ENCODE measurements around the gene CPPED1.

Gene CPPED1

DNA sequence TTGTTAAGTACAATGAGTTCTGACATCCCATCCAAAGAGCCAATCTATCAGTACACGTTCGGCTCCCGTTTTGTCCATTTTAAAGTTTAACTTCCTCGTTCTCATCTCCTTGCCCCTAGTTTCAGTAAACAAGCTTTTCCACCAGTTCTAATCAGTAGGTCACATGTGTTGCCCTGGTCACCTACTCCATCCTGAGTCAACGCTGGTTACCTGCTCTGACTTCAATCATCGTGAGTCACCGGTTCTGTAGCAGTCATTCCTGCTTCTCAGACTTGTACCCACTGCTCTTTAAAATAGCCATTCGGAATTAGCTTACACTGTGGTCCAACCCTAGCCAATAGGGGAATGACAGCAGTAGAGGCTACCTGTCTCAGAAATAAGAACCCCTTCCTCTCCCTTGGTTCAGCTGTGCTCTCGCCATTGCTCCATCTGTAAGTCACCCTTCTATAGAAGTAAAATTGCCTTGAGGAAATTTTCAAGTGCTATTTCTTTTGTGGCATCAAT is 191.0 kb downstream of the CPPED1 start:
- peak; percentile 14 for DNase-seq (ENCODE audit: low spot score)
- H3K27ac ChIP-seq: no peak overlapping the region
- TF ChIP-seq, protein P1, sequence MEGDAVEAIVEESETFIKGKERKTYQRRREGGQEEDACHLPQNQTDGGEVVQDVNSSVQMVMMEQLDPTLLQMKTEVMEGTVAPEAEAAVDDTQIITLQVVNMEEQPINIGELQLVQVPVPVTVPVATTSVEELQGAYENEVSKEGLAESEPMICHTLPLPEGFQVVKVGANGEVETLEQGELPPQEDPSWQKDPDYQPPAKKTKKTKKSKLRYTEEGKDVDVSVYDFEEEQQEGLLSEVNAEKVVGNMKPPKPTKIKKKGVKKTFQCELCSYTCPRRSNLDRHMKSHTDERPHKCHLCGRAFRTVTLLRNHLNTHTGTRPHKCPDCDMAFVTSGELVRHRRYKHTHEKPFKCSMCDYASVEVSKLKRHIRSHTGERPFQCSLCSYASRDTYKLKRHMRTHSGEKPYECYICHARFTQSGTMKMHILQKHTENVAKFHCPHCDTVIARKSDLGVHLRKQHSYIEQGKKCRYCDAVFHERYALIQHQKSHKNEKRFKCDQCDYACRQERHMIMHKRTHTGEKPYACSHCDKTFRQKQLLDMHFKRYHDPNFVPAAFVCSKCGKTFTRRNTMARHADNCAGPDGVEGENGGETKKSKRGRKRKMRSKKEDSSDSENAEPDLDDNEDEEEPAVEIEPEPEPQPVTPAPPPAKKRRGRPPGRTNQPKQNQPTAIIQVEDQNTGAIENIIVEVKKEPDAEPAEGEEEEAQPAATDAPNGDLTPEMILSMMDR (IDR thresholded peaks at IDR 0.05): no peak
- no peak overlapping the region for H3K4me3 ChIP-seq

DNA sequence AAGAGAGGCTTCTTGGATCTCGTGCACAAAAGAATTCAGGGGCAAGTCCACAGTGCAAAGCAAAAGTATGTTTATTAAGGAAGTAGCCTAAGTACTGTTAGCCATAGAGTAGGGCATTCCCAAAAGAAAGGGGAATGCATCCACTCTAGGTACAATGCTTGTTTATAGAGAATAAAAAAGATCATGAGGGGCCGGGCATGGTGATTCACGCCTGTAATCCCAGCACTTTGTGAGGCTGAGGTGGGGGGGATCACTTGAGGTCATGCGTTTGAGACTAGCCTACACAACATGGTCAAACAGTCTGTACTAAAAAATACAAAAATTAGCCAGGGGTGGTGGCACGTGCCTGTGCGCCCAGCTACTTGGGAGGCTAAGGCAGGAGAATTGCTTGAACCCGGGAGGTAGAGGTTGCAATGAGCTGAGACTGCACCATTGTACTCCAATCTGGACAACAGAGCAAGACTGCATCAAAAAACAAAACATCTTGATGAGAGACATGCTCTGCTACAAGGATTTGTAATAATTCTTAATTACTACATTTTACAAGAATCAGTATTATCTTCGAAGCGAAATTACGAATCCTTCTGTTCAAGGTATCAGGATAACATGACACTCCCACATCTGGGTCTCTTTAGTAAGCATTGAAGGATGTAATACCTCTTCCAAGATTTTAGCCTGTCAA is 191.6 kb downstream of the CPPED1 start:
- Histone ChIP-seq H3K4me3 (no peak overlapping the region), H3K27ac (no peak overlapping the region)
- no peak for DNase-seq (ENCODE audit: low spot score)
- TF ChIP-seq, protein P1 (IDR thresholded peaks at IDR 0.05): no peak

DNA sequence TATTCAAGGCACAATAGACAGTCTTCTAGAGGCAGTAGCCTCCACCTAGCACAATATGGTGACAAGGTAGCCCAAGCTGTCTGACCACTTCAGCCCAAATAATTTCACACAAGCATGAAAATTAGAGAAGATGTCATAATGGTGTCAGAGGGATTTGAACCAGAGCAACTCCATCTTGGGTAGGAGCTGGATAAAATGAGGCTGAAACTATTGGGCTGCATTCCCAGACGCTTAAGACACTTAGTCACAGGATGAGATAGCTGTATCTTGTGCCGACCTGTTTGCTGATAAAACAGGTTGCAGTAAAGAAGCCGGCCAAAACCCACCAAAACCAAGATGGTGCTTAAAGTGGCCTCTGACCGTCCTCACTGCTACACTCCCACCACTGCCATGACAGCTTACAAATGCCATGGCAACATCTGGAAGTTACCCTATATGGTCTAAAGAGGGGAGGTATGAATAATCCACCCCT is 192.6 kb downstream of the CPPED1 start:
- DNase-seq (ENCODE audit: low spot score): peak; percentile 19
- TF ChIP-seq, protein P1 (IDR thresholded peaks at IDR 0.05): no peak
- H3K4me3 ChIP-seq: no peak overlapping the region
- H3K27ac ChIP-seq: no peak overlapping the region

DNA sequence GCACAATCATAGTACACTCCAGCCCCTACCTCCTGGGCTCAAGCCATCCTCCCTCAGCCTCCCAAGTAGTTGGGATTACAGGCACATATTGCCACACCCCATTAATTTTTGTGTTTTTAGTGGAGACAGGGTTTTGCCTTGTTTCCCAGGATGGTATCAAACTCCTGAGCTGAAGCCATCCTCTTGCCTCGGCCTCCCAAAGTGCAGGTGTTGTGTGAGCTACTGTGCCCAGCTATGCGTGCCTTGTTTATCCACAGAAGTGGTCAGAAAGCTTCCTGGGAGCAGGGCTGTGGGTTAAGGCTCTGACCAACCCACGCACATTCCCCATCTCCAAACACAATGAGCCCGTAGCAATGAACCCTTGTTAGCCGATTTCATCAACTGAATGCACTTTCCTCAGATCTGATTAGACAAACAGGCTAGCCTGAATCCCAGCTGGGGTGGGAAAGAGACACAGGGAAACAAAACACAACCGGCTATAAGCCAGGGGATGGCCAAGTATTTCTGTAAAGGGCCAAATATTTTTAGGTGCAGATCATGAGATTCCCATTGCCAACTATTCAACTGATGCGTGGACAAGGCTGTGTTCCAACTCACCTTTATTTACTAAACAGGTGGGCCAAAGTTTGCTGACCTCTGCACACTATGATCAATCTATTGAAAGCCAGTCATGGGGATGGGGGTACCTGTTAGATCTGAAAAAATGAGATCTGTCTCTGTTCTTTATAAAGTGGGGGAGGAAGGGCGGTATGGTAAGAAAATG is 193.6 kb downstream of the CPPED1 start:
- DNase-seq (ENCODE audit: low spot score): peak; percentile 31
- H3K27ac ChIP-seq: no peak overlapping the region
- TF ChIP-seq, protein P1 (IDR thresholded peaks at IDR 0.05): no peak
- no peak overlapping the region for H3K4me3 ChIP-seq
